ENCODE results near the gene JPH4.
A peak's percentile ranks its signal among the peaks of the same experiment; 100 is the strongest.
"Not testable (repeated sequence)": the region's sequence is repeated elsewhere in the genome, so short reads cannot be mapped to it uniquely, and the experiment has no call there.

The JPH4 gene

GRCh38 chr14:23608454-23608853, 29.9 kb upstream of the JPH4 start:
- peak in 1 of 2 experiments; percentile 73 for DNase-seq

GRCh38 chr14:23605931-23606585, 27.5 kb upstream of the JPH4 start:
- no peak for DNase-seq

GRCh38 chr14:23604675-23605170, 26.1 kb upstream of the JPH4 start:
- no peak for DNase-seq

- no peak for DNase-seq
These were observed 25.6 kb upstream of the JPH4 start for GRCh38 chr14:23604148-23604547.

- DNase-seq = peak in 1 of 2 experiments; percentile 42
These were observed 24.5 kb upstream of the JPH4 start for GRCh38 chr14:23603103-23603502.

- no peak for DNase-seq
These were observed 23.8 kb upstream of the JPH4 start for GRCh38 chr14:23602181-23603095.

- no peak for DNase-seq
These were observed 23.2 kb upstream of the JPH4 start for GRCh38 chr14:23601845-23602180.

GRCh38 chr14:23601424-23601823, 22.8 kb upstream of the JPH4 start:
- no peak for DNase-seq

GRCh38 chr14:23600806-23601205, 22.2 kb upstream of the JPH4 start:
- no peak for DNase-seq

- DNase-seq = no peak
These were observed 21.7 kb upstream of the JPH4 start for GRCh38 chr14:23600322-23600707.

- not testable (repeated sequence) for DNase-seq
These were observed 15.6 kb upstream of the JPH4 start for GRCh38 chr14:23594191-23594590.

- no peak for DNase-seq
These were observed 11.6 kb upstream of the JPH4 start for GRCh38 chr14:23590198-23590597.

GRCh38 chr14:23589606-23590005, 11.0 kb upstream of the JPH4 start:
- DNase-seq = no peak

- peak; percentile 96 to 97 for DNase-seq
These were observed 10.5 kb upstream of the JPH4 start for GRCh38 chr14:23588884-23589598.

GRCh38 chr14:23584527-23585203, 6.1 kb upstream of the JPH4 start:
- DNase-seq = not testable (repeated sequence)

- DNase-seq = not testable (repeated sequence)
These were observed 5.4 kb upstream of the JPH4 start for GRCh38 chr14:23583761-23584526.

GRCh38 chr14:23582906-23583760, 4.5 kb upstream of the JPH4 start:
- no peak for DNase-seq

- DNase-seq = peak; percentile 30 to 74
These were observed 2.3 kb upstream of the JPH4 start for GRCh38 chr14:23580948-23581281.

GRCh38 chr14:23580152-23580926, 1.7 kb upstream of the JPH4 start:
- DNase-seq = no peak

- no peak for DNase-seq
These were observed 1.1 kb upstream of the JPH4 start for GRCh38 chr14:23579739-23580138.

GRCh38 chr14:23579311-23579630, 681 bp upstream of the JPH4 start:
- no peak for DNase-seq
